ENCODE measurements around the gene N4BP3. TPM values are rescaled to one million over a fixed set of nuclear protein-coding genes. Genes with fewer than 3 reads are reported as not detected.
"Not testable (repeated sequence)": the region's sequence is repeated elsewhere in the genome, so short reads cannot be mapped to it uniquely, and the experiment has no call there.

The N4BP3 gene
- total RNA-seq, 3 donors from 2014 or later = 0.82 to 4.0 (median 1.7) TPM

- DNase-seq (no peak), ATAC-seq (no peak)
- Histone ChIP-seq H3K9me3 (no peaks in the 10 kb centered on the region), H3K4me3 (no peak overlapping the region), H3K36me3 (ENCODE audit: low read depth) (no peaks in the 10 kb centered on the region), H3K4me1 (ENCODE audit: low read depth) (no peaks in the 10 kb centered on the region)
- intact Hi-C loops (cut with DNase I, micrococcal nuclease) = loop anchor here (5.0 to 10.0 kb wide), 2 partner anchors 92 to 95 kb away; no protein-coding TSS in a partner anchor
- TF ChIP-seq, protein P1, sequence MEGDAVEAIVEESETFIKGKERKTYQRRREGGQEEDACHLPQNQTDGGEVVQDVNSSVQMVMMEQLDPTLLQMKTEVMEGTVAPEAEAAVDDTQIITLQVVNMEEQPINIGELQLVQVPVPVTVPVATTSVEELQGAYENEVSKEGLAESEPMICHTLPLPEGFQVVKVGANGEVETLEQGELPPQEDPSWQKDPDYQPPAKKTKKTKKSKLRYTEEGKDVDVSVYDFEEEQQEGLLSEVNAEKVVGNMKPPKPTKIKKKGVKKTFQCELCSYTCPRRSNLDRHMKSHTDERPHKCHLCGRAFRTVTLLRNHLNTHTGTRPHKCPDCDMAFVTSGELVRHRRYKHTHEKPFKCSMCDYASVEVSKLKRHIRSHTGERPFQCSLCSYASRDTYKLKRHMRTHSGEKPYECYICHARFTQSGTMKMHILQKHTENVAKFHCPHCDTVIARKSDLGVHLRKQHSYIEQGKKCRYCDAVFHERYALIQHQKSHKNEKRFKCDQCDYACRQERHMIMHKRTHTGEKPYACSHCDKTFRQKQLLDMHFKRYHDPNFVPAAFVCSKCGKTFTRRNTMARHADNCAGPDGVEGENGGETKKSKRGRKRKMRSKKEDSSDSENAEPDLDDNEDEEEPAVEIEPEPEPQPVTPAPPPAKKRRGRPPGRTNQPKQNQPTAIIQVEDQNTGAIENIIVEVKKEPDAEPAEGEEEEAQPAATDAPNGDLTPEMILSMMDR (IDR thresholded peaks at IDR 0.05) = no peak
Observed at GRCh38 chr5:178072749-178073148, 40.6 kb upstream of the N4BP3 start.

DNA sequence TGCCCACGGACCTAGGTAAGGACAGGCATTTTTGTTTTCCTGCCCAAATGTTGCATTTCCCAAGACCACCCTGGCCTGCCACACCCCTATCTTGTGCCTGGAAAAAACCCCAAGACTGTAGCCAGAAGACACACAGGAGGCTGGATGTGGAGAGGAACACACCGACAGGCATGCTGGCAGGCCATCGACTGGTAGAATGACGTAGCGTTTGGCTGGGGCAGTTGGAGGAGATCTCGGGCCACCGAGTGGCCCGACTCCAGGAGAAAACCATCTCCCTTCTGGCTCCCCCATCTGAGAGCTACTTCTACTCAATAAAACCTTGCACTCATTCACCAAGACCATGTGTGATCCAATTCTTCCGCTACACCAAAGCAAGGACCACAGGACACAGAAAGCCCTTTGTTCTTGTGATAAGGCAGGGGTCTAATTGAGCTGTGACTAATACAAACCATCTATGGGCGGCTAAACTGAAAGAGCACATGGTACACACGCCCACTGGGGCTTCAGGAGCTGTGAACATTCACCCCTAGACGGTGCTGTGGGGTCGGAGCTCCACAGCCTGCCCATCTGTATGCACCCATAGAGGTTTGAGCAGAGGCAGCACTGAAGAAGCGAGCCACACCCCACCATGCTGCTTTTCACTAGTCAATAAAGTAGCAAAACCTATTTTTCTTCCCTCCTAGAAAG lies 38.9 kb upstream of the N4BP3 start:
- H3K9me3 ChIP-seq = no peaks in the 10 kb centered on the region
- H3K36me3 ChIP-seq (ENCODE audit: low read depth) = no peaks in the 10 kb centered on the region
- ATAC-seq (no peak), DNase-seq (no peak)
- H3K4me3 ChIP-seq = no peak overlapping the region
- TF ChIP-seq, protein P1 (IDR thresholded peaks at IDR 0.05) = no peak
- intact Hi-C loops (cut with DNase I, micrococcal nuclease) = loop anchor here (5.0 to 10.0 kb wide), 2 partner anchors 90 to 93 kb away; no protein-coding TSS in a partner anchor
- H3K4me1 ChIP-seq (ENCODE audit: low read depth) = no peaks in the 10 kb centered on the region

GRCh38 chr5:178076965-178077364 lies 36.4 kb upstream of the N4BP3 start:
- not testable (repeated sequence) for H3K36me3 ChIP-seq (ENCODE audit: low read depth); ATAC-seq; H3K9me3 ChIP-seq; DNase-seq; H3K4me1 ChIP-seq (ENCODE audit: low read depth); H3K4me3 ChIP-seq
- intact Hi-C loops (cut with DNase I, micrococcal nuclease) = loop anchor here in 1 of 2 donors (10.0 kb wide), 1 partner anchor 88 kb away; no protein-coding TSS in a partner anchor

GRCh38 chr5:178077751-178078150 lies 35.6 kb upstream of the N4BP3 start:
- DNase-seq = no peak
- intact Hi-C loops (cut with DNase I, micrococcal nuclease) = loop anchor here in 1 of 2 donors (10.0 kb wide), 1 partner anchor 87 kb away; no protein-coding TSS in a partner anchor
- TF ChIP-seq, protein P1 (IDR thresholded peaks at IDR 0.05) = no peak
- no peak overlapping the region for H3K4me3 ChIP-seq
- H3K4me1 ChIP-seq (ENCODE audit: low read depth) = no peaks in the 10 kb centered on the region
- H3K9me3 ChIP-seq = no peaks in the 10 kb centered on the region
- no peak for ATAC-seq
- no peaks in the 10 kb centered on the region for H3K36me3 ChIP-seq (ENCODE audit: low read depth)

GRCh38 chr5:178078197-178079010 lies 34.9 kb upstream of the N4BP3 start:
- H3K36me3 ChIP-seq (ENCODE audit: low read depth) = no peaks in the 10 kb centered on the region
- H3K4me1 ChIP-seq (ENCODE audit: low read depth) = no peaks in the 10 kb centered on the region
- intact Hi-C loops (cut with DNase I, micrococcal nuclease) = loop anchor here in 1 of 2 donors (10.0 kb wide), 1 partner anchor 86 kb away; no protein-coding TSS in a partner anchor
- TF ChIP-seq, protein P1 (IDR thresholded peaks at IDR 0.05) = no peak
- ATAC-seq (no peak), DNase-seq (no peak)
- no peak overlapping the region for H3K4me3 ChIP-seq
- H3K9me3 ChIP-seq = no peaks in the 10 kb centered on the region

DNA sequence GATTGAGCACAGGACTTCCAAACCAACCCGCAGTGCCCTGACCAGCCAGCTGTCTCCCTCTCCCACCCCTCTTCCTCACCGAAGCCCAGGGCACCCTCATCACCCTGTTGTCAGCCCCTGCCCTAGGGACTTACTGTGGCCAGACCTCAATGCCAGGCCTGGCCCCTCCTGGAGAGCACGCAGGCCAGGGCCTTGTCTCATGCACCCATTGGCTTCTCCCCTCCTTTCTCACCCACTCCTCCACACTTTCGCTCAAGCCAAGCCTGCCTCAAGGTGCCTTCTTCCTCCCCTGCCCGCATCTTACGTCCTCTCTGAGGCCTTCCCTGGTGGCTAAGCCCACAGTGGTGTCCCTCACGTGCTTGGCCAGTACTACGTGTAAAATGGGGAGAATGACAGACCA lies 33.3 kb upstream of the N4BP3 start:
- intact Hi-C loops (cut with DNase I, micrococcal nuclease) = no loop called here
- Histone ChIP-seq H3K9me3 (no peaks in the 10 kb centered on the region), H3K4me1 (ENCODE audit: low read depth) (no peaks in the 10 kb centered on the region), H3K36me3 (ENCODE audit: low read depth) (no peaks in the 10 kb centered on the region), H3K4me3 (no peak overlapping the region)
- TF ChIP-seq, protein P1 (IDR thresholded peaks at IDR 0.05) = no peak
- DNase-seq = no peak
- ATAC-seq = no peak

Measured in mucosa of descending colon (tissue), 3 donors.